KG1 (cell line): ENCODE data around the gene EXOC6.

Experiments used
- DNase-seq: peaks from one replicate; lab custom pipeline; 2025; lab: John Stamatoyannopoulos, UW

Gene EXOC6

DNA sequence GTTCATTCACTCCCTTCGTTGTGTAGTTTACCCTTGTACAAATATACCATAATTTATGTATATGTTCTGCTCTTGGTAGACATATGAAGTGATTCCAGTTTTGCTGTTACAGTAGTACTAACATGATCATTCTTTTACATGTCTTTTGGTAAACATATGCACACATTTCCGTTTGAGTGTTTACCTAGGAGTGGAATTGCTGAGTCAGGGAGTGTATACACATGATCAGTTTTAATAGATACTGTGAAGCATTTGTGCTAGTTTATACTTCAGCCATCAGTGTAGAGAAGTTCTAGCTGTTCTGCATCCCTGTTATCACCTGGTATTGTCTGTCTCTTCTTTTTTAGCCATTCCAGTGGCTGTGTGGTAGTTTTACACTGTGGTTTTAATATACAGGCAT lies 177.8 kb downstream of the EXOC6 start:
- DNase-seq: no peak

DNA sequence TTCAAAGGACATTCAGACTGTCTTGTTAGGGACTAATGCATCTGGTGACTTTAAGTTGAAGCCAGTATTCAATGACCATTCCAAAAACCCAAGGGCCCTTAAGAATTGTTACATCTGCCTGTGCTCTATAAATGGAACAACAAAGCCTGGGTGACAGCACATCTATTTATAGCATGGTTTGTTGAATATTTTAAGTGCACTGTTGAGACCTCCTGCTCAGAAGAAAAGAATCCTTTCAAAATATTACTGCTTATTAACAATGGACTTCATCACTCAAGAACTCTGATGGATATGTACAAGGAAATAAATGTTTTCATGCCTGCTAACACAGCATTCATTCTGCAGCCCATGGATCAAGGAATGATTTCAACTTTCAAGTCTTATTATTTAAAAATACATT lies 179.2 kb downstream of the EXOC6 start:
- no peak for DNase-seq

DNA sequence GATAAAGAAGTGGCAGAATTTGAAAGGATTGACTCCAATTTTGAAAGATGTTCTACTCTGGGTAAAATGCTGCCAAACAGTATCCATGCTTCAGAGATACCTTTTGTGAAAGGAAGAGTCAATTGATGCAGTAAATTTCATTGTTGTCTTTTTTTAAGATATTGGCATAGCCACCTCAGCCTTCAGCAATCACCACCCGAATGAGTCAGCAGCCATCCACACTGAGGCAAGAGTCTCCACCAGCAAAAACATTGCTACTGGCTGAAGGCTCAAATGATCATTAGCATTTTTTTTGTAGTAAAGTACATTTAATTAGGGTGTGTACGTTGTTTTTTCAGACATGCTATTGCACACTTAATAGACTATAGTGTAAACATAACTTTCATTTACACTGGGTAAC lies 180.6 kb downstream of the EXOC6 start:
- DNase-seq: no peak

DNA sequence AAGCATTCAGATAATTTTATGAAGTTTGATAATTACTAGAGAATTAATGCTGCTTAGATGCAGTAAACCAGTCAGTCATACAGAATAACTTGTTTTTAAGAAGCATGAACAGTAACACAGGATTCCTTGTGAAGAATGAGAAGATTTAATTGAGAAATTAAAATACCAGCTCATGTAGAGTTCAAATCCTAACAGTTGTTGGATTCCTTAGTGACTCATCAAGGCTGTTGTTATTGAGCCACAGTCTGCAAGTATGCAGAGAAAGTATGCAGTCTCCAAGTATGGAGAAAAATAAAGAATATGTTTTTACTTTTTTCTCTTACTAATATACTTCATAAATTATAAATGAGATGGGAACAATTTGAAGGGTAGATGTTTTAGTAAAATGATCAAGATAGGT lies 182.1 kb downstream of the EXOC6 start:
- DNase-seq: no peak

DNA sequence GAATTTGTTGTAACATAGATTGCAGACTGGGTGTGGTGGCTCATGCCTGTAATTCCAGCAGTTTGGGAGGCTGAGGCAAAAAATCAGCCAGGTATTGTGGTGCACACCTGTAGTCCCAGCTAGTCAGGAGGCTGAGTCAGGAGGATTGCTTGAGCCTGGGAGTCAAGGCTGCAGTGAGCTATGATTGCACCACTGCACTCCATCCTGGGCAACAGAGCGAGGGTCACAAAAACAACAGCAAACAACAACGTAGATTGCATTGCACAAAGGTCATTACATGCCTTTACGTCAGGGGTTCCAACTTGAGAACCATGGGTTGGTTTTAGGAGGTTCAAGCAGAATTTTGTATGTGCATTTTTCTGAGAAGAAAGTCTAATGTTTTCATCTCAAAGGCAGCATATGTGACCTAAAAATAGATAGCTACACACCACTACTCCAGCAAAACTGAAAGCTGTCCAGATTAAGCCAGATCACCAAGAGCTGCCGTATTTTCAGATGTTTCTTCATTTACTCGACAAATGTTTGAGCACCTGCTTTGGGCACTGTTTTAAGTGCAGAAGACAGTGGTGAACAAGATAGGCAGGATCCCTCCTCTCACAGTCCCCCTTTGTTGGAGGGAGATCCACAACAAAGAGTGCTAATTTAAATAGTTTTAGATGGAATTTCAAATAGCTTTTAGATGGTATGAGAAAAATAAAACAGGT lies 183.9 kb downstream of the EXOC6 start:
- DNase-seq: no peak

DNA sequence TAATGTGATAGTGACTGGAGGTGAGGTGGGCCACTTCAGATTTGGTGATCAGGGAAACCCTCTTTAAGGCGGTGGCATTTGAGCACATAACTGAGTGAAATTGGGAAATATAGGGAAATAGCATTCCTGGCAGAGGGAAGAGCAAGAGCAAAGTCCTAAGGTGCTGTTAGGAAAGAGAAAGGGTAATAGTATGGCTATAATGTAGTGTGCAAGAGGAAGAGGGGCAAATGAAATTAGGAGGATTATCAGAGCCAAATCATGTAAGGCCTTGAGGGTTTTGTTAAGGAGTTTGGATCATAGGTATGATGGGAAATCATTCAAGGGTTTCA lies 184.5 kb downstream of the EXOC6 start:
- no peak for DNase-seq

DNA sequence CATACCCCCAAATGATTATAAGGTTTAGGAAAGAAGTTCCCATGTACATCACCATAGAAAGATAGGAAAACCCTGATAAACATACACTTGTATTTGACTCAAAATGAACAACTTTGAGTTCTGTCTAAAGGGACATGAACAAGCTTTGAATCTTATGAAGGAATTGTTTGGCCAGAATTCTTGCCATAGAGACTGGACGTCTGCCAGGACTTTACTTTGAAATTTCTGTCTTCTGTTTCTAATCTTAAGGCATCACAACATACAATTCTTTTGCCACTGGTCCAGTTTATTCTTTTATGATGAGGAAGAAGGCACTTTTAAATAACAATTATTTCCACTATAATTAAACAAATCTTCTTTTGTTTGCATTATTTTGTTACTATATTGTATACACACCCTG lies 186.1 kb downstream of the EXOC6 start:
- no peak for DNase-seq

DNA sequence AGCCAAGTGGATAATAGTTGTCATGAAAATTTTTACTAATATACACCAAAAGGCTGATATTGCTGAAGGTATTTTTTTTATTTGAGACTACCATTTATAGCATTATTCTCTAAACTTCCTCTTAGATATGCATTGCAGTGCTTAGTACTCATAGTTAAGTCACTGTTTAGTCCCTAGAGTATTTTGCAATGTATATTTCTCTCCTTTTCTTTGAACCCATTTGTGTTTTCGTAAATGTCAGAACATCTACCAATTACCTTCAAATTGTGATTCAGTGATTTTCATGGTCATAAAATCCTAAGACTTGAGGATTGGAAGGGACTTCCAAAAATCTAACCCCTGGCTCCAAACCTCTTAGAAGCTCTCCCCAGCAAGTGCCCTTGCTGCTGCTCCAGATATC lies 190.8 kb downstream of the EXOC6 start:
- DNase-seq: no peak

DNA sequence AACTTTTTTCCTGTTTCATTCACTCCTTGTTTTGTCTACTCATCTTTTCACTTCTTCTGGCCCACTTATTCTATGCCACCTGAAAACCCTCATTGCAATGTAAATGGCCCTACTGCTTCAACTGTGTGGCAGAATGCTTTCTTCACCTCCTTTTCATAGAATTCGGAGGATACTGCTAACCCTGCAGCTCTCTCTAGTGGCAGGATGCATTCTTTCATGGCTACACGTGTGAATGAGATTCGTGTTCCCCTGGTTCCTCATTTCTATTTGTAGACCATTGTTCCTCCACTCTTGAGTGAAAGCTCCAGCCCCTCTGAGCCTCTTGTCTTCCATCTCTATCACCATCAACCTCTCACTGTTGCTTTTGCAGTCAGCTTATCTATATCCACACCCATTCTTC lies 191.4 kb downstream of the EXOC6 start:
- peak; percentile 18 for DNase-seq

DNA sequence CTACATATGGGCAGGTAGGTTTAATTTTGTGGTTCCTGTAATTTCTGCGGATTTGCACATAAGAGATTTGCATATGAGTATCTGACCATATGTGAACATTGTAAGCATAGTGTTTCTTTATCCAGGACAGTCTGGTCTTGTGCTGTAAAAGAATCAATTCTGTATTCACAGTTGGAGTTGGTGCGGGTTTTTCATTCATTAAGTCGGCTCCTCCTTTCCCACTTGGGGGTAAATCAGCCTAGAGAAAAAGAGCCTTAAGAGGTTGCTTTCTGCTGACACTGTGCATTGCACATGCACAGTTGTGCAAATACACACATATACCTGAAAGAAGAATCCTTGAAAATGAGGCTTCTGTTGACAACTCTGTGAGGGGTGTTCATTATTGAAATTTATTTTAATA lies 206.2 kb downstream of the EXOC6 start:
- DNase-seq: no peak

DNA sequence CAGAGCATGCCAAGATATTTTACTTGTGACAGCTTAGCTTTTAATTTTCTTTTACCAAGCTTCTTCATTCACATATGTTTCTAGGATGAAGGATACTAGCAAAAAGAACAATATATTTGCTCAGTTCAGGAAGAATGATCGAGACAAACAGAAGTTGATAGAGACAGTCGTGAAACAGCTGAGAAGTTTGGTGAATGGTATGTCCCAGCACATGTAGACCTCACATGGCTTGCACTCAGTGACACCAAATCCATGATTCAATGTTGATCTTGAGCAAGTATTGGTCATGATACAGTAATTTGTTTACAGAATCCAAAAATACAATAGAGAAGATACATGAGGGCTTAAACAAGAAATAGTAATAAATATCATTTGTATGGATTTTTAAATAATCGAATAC lies 209.8 kb downstream of the EXOC6 start:
- DNase-seq: no peak

DNA sequence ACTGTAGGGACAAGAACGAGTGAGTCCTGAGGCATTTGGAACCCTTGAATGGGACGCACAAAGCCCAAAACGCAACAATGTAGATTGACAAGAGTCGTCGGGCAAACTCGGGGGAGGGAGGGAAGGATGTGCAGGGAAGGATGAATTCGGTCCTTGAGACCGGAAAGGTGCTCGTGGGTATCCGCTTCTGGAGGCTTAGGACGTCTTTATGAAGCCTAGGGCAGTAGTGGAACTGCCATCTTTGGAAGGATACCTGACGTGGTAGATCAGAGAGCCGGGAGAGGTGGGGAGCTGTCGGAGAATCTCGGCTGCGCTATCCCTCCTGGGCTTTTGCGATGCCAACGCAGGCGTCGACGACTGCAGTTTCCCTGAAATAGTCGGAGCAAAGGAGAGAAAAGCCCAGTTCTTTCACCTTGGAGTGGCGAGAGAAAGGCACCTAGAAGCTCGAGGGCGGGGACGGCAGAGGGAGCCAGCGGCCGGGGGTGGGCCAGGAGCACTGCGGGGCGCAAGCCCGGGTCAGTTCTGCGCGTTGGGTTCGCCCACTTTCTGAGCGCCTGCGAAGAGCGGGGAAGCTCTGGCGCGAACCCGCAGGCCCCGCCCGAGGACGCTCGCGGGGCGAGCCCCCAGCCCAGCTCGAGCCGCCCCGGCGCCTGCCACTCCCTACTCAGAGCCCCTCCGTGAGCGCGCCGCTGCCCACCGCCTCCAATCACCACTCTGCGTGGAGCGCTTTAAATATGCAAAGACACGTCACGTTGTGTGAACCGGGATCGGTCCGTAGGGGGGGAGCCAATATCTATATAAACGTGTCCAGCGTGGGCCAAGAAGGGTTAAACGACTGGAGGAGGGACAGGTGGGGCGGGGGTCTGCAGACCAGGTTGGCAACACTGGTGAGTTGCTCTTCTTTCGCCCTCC lies 211.9 kb downstream of the EXOC6 start, which contains the start of gene CYP26C1:
Gene CYP26C1 (plus strand): TSS at position 824 of the 912 bp plus-strand sequence. CDS start 466 bp downstream, outside the sequence.
- DNase-seq: no peak

DNA sequence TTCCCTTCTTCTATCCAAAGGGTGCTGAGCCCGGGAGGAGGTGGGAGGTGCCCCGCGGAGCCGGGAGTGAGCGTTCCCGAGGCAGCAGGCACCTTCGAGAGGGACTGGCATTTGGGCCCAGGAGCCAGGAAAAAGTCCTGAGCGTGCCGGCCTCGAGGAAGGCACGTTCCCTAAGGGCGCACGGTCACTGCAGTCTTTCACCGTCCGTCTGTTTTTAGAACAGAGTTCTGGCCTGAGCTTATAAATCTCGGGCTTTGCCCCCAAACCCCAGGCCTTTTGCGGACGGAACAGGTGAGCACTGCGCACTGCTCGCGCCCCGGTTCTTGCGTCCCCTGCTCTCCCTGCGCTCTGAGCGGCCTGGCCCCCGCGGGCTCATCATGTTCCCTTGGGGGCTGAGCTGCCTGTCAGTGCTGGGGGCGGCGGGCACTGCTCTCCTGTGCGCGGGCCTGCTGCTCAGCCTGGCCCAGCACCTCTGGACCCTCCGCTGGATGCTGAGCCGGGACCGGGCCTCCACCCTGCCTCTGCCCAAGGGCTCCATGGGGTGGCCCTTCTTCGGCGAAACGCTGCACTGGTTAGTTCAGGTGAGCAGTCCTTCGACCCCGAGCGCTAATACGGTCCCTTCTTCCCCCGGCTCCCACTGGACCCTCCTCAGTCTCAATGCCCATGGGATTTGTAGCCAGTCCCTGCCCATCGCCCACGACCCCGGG lies 212.7 kb downstream of the EXOC6 start:
- DNase-seq: no peak

DNA sequence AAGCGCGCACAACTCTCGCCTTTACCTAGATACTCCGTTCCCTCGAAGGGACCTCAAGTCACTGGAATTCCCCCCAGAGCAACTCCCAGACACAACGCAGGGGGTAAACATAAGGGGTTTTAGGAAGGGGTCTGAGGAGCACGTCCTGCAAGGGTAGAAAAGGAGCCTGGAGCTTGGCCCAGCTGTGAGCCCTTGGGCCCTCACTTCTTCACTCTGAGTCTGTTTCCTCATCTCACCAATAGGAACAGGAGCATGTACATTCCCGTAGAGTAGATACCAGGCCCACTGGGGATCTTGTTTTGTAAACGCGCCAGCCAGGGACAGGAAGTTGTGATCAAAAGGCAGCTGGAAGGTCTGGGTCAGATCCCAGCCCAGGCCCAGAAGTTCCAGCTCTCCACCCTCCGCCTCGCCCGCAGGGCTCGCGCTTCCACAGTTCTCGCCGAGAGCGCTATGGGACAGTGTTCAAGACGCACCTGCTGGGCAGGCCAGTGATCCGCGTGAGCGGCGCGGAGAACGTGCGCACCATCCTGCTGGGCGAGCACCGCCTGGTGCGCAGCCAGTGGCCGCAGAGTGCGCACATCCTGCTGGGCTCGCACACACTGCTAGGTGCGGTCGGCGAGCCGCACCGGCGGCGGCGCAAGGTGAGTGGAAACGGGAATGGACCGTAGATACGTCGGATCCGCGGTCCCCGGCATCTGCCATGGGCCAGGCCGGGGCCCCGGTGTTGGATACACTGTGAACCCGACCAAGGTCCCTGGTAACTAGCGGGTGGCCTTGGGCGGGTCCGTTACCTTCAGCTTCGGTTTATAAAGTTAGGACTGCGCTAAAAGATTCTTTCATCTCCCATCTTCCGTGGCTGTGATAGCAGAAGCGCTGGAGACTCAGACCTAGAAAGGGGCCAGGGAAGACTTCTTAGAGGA lies 213.5 kb downstream of the EXOC6 start:
- no peak for DNase-seq

DNA sequence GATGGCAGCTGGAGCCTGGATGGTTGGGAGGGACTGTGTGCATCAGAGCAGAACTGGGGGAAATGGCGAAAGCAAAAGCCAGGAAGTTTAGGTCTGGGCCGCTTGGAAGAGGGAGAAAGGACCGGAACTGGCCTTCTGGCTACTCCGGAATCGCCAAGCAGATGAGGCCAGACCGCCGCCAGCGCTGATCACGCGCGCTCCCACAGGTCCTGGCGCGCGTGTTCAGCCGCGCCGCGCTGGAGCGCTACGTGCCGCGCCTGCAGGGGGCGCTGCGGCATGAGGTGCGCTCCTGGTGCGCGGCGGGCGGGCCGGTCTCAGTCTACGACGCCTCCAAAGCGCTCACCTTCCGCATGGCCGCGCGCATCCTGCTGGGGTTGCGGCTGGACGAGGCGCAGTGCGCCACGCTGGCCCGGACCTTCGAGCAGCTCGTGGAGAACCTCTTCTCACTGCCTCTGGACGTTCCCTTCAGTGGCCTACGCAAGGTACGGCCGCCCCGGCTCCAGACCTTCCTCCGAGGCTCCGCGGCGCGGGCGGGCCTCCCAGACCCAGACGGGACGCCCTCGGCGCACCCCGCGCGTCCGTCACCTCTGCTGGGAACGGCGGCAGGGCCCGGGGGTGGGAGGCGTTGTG lies 214.3 kb downstream of the EXOC6 start:
- no peak for DNase-seq

DNA sequence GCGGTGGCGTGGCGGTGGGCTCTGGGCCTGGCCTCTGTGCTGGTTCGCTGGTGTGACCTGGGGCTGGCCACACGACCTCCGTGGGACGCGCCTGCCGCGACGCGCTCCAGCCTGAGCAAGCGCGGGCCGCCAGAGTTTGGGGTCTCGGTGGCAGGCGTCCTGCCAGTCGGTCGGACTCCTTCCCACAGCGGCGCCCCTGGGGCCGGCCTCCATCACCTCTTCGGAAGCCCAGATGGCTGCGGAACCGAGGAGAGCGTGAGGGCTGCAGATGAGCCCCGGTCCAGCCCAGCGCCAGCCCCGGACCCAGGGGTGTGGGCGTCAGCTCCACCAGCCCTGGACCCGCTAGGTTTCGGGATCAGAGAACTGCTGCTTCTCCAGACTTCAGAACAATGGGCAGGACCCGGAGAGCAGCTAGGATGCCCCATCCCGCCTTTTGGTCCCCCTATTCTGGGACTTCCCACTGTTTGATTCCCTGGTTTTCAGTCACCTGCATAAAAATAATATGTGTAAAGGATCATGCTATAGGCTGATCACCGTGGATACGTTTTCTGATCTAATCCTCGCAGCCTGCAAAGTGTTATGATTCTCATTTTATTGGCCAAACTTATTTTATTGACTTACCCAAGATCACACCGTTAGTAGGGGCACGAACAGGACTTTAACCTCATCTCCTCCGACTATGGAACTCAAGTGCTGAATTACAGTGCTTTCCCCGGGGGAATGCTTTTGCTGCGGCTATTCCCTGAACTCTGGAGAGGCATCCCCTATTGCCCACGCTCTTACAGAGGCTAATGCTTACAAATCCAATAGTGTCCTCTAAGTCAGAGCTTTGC lies 215.0 kb downstream of the EXOC6 start:
- no peak for DNase-seq

DNA sequence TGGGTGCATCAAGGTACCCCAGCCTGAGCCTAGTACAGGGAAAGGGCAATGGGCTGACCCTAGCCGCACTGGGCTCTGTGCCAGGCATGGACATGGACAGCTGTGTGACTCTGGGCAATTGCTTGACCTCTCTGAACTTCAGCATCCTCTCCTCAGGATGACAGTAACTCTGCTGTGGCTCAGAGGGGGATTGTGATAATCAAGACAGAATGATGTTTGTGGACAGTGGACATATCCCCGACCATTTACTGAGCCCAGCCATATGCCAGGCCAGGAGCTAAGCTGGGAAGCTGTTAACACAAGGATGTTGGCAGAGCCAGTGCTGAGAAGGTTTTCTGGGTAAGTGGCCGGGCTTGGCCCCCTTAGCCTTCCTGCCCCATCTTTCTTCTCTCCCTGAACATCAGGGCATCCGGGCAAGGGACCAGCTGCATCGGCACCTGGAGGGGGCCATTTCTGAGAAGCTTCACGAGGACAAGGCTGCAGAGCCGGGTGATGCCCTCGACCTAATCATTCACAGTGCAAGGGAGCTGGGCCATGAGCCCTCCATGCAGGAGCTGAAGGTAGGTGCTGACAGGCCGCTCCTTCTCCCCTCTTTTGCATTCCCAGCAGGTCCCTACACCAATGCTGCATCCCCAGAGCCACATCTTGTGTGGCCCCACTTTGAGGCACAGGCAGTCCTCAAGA lies 215.8 kb downstream of the EXOC6 start:
- DNase-seq: no peak

DNA sequence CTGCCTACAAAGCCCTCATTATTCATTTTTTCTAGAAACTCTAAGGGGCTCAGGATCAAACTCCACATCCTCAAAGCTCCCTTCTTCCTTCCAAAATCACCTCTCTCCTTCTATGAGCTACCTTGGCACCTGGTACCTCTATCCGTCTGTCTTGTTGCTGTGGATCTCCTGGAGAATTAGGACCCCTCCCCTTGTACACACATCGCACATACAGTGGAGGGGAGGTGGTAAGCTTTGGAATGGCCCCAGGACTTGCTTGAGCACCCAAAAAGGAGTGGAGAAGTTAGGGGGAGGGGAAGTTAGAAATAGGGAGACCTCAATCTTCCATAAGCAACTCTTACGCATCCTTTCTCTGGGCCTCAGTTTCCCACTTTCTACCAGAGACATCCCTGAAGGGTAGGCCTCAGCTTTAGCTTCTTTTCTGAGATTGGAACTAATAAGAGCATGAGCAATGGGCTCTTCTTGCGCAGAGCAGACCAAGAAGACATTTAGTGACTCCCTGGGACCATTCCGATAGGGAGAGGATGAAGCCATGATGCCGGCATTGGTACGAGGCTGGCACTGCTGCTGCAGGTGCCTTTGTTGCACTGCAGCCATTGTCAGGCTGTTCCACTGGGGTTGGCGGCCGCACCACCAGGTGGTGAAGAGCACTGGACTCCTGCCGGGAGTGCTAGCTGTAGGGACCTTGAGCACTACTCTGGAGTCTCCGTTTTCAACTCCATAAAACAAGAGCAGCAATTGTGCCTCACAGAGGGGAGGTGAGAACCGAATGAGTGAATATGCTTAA lies 216.7 kb downstream of the EXOC6 start:
- no peak for DNase-seq
